Stimulated activated CD8-positive, alpha-beta memory T cell treated with anti-CD3 and anti-CD28 coated beads, Interleukin-4, amount 100 ng/mL, for 24 hours (primary cell): Measurements from ENCODE around the gene MORC1.
"Not testable (repeated sequence)": the region's sequence is repeated elsewhere in the genome, so short reads cannot be mapped to it uniquely, and the experiment has no call there.

Experiments used
- DNase-seq: peaks from one replicate; pipeline ENCODE4 v3.0.0-alpha.2; 2020; ENCODE audit warnings: low read depth

MORC1 gene, protein sequence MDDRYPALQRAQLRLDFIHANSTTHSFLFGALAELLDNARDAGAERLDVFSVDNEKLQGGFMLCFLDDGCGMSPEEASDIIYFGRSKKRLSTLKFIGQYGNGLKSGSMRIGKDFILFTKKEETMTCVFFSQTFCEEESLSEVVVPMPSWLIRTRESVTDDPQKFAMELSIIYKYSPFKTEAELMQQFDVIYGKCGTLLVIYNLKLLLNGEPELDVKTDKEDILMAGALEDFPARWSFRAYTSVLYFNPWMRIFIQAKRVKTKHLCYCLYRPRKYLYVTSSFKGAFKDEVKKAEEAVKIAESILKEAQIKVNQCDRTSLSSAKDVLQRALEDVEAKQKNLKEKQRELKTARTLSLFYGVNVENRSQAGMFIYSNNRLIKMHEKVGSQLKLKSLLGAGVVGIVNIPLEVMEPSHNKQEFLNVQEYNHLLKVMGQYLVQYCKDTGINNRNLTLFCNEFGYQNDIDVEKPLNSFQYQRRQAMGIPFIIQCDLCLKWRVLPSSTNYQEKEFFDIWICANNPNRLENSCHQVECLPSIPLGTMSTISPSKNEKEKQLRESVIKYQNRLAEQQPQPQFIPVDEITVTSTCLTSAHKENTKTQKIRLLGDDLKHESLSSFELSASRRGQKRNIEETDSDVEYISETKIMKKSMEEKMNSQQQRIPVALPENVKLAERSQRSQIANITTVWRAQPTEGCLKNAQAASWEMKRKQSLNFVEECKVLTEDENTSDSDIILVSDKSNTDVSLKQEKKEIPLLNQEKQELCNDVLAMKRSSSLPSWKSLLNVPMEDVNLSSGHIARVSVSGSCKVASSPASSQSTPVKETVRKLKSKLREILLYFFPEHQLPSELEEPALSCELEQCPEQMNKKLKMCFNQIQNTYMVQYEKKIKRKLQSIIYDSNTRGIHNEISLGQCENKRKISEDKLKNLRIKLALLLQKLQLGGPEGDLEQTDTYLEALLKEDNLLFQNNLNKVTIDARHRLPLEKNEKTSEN

DNA sequence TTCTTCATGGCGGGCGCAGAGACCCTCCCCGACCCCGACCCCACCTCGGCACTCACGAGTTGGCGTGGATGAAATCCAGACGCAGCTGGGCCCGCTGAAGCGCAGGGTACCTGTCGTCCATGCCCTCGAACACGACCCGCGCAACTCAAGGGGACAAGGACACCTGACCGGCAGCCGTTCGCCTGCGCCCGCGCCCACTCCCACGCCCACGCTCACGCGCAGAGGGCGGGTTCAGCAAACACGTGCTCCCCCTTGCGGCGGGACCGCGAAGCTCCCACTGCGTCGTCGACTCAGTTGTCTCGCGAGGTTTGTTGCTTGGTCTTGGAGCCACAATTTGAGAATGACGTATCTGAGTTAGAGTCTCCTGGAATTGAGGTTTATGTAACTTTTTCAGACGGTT, at the start of gene MORC1:
TSS of gene MORC1 (minus strand) at position 196 of the 400 bp plus-strand sequence. CDS start at position 121, 75 bp downstream.
- no peak for DNase-seq

DNA sequence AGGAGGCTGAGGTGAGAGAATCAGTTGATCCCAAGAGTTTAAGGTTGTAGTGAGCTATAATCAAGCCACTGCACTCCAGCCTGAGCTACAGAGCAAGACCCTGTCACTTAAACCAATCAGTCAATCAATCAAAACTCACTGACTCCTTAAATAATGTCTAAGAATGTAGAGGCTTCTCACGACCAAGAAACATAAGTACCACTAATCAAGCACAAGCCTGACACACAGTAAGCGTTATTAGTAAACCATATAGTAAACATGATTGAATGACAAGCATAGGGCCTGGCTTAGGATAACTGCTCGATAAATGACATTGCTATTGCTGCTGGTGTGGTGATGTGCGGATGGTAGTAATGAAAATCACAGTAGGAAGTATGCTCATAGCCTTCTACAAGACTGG, 48.0 kb upstream of the MORC1 start:
- no peak for DNase-seq

DNA sequence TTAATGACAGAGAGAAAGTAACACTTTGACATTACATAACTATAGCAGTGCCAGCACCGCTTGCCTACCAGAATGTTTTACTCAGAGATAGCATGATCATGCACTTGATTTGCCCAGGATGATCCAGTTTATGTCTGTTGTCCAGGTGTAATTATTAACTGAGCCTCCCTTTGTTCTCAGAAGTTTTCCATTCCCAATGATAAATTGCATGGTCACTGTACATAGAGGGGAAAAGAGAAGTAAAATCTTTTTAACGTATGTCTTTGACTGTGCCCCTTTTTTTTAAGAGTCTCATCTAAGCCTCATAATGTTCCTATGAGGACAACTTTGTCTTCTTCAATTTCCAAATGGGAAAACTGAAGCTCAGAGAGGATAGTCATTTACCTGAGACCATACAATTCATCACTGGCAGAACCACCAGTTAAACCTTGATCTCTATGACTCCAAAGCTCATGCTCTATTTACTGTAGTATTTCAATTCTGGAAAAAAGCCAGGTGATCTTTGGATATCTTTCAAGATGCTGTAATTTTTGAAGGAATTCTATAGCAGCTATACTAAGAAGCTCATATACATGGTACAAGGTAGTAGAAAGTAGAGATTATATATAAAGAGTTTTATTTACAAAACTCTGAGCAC, 43.7 kb upstream of the MORC1 start:
- DNase-seq = no peak

DNA sequence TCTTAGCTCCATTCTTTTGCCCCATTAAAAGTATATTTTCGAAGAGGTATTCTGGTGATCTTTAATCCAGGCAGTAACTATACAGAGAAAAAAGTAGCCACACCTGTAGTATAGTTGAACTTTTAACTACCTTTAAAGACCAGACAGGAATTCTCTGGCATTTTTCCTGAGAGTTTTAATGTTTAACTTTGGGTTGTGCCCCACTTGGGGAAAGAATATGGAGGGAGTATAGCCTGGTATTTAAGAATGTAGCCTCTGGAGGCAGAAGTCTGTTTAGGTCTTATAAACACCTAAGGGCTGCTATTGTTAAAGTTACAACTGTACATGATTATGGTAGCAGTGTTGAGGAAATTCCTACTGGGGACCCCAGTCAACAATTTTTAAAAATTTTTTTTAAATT, 37.9 kb upstream of the MORC1 start:
- DNase-seq = no peak

DNA sequence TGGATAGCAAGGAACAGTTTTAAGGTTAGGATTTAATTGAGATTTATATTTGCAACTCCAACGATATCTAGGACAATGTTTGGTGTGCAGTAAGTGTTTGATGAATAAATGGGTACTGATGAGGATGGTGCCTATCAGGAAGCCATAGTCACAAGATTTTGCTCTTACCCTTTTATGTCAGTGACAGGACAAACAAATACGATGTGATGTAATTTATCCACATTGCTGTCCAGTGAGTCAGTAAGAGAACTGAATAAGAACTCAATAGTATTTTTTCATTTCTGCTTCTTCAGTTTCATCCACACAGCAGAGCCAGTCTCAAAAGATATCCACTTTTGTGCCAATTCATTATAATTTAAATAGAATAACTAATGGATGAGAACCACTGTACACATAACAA, 37.0 kb upstream of the MORC1 start:
- DNase-seq = no peak

DNA sequence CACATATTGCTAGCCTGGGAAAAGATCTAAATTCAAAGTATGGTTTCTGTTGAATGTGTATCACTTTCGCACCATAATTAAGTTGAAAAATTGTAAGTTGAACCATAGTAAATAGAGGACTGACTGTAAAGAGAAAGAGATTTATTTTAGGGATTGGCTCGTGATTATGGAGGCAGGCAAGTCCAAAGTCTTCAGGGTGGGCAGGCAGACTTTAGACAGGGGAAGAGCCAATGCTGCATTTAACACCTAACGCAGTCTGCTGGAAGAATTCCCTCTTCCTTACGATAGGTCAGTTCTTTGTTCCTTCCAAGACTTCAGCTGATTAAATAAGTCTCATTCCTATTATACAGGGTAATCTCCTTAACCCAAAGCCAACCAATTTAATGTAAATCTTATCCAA, 34.4 kb upstream of the MORC1 start:
- no peak for DNase-seq

DNA sequence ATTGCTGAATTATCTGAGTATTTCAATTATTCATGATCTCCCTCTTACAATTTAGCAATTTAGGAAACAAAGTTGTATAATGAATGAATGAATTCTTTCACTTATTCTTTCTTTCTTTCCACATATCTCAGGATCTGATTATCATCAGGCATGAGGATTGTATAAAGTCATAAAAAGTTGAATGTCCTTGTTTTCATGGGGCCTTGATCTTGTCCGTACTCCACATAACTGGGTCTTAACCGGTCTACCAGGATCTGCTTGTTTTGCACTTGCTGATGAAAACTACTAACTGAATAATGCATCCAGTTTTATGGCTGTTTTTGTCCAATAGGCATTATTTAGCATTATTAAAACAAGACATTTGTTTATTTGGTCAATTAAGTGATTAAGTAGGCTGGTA, 31.1 kb upstream of the MORC1 start:
- no peak for DNase-seq

DNA sequence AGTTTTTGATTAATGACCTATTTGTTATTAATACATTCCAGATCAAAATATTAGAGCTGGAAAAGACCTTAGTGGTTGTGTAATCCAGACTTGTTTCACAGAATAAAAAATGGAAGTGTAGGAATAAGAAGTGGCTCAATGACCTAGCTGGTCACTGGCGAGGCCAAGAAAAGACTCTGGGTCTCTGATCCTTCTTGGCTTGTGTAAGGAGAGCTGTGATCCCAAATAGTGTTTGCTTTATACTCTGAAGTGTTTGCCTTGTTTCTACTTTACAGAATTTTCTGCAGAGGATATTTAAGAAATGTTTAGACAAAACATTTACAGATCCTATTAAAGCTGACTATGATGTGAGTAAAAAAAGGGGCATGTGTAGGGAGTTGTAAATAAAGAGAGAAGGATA, 25.7 kb upstream of the MORC1 start:
- DNase-seq = no peak

DNA sequence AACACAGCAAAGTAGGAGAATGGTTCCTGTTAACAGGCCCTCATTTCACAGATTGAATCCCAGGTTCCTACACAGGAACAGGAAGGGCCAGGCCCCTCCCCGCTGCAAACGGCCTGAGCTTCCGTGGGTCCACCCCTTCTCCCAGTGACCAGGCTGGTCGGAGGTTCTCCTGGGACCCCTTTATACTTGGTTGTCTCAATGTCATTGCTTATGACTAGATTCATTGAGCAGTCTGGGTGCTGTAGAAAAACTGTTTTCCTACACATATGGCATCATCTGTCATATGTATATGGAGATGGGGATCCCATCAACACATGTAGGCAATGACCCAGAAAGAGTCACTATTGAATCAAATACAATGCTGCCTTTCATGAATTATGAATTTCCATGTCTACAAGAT, 22.4 kb upstream of the MORC1 start:
- no peak for DNase-seq

DNA sequence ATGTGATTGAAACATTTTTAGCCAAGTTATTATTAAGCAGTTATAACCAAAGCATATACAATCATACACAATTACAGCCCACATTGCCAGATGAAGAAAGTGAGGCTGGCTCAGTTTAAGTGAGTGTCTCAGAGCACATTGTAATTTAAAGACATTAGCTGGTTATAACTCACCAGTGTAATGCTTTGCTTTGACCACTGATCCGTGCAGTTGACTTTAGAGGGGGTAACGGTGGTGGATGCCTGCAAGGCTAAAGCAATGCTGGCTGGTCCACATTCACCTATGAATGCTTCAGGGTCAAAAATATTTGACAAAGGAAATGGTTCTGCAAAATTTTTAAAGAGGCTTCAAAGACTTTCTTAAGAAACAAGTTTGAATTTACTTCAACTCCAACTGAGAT, 19.8 kb upstream of the MORC1 start:
- no peak for DNase-seq

DNA sequence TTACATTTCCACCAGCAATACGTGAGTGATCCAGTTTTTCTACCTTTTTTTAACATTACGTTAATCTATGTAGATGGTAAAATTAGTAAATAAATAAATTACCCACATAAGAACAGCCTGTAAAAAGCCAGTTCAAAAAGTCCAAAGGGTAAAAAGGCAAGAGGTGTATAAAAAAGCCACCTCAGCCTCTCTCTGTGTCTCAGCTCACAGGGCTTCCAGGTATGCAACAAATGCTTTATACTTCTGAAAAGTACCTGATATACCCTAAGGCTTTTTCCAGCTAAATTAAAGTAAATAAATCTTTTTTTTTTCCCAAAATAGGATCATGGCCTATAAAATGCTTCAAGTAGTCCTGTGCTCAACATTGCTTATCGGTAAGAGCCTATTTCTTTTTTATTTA, 18.6 kb upstream of the MORC1 start, which contains the start of gene C3orf85:
TSS of gene C3orf85 (plus strand) at position 197 of the 400 bp plus-strand sequence. CDS start at position 326, 129 bp downstream.
- DNase-seq = no peak

DNA sequence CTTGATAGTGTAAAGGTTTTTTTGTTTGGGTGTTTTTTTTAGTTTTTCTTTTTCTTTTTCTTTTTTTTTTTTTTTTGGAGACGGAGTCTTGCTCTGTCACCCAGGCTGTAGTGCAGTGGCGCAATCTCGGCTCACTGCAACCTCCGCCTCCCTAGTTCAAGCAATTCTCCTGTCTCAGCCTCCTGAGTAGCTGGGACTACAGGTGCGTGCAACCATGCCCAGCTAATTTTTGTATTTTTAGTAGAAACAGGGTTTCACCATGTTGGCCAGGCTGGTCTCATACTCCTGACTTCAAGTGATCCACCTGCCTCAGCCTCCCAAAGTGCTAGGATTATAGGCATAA, 15.5 kb upstream of the MORC1 start:
- not testable (repeated sequence) for DNase-seq

DNA sequence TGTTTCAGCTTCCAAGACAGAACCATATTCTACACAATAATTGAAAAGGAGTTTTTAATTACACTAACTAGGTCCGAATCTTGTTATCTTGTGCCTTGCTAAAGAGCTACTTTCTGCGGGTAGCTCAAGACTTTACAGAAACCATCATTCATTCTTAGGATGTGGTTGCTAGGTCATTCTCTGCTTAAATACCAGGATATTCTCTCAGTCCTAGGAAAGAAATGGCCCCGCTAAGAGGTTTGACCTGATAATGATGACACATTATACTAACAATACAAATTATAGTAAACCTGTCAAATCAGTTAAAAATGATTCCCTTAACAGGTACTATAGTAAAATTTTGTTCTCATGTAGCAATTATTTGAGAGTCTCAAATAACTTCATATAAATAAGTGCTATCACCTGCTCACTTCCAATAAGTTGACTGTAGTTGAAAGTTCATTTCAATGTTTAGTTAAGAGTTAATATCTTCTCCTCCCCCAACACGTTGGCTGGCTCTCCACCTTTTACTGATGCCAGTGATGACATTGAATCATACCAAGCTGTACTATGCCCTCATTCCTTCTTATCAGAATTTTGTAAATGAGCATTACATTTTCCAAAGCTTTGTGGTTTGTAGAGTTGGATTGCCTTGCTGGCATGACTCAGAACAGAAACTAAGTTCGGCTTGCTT, 15.0 kb upstream of the MORC1 start:
- no peak for DNase-seq

DNA sequence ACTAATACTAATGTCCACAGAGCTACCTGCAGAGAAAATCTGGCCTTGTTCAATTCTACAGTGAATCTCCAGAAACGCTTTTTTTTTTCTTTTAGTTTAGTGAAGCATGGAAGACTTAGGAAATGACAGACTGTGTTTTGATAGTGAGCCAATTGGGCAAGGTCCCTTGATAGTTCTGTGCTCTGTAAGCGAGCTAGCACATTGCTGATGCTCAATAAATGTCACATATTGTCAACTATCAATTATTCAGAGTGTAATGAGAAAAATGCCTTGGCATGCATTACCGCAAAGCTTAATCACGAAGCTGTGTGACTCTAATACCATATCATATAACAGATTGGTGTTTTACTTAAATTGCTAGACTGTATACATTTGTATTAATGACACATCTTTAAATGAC, 13.3 kb upstream of the MORC1 start:
- no peak for DNase-seq

DNA sequence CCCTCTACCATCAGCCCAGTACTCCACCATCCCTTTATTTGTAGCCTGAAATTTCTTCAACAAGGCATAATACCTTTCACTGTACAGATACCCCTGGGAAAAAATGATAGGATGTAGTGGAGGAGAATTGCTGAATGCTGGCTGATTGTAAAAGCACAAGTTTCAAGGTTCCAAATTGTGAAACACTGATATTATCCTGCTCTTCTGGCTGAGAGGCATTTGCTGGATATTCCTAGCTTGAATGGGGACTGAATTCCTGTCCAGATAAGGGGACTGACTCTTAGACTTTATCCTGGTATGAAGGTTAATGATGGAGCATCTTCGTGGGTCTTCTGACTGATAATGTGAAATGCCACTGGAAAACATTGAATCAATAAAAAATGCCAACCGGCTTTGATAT, 9.6 kb upstream of the MORC1 start:
- no peak for DNase-seq

DNA sequence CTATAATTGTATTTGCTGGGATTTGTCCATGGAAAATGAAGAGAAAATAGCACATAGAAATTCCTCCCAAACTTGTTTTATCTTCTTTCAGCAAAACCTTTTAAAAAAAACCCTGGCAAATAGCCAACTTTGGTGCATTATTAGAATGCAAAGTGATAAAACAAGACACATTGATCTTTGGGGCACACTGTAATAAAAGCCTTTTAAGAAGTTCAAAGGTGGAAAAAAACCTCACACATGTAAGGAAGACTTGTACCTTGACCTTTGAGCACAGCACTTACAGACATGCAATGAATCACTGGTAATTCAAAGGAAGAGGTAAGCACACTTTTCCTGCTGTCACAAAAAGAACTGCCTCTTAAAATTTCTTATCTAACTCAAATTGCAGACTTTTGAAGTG, 8.0 kb upstream of the MORC1 start:
- no peak for DNase-seq

DNA sequence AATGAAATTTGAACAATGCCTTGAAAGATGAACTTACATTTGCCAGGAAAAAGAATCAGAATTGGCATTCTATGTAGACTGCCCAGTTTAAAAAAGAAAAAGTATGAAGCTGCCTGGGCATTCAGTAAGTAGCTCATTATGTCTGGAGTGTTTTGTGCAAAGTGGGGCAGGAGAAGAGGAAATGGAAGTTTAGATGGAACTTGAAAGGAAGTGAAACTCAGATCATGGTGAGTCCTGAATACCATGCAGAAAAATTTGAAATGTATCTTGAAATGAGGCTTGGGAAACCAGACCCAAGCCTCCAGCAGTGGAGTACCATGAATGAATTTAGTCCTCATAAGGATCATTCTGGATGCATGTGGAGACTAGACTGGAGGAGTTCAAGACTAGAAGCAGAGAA, 4.8 kb upstream of the MORC1 start:
- DNase-seq = no peak

DNA sequence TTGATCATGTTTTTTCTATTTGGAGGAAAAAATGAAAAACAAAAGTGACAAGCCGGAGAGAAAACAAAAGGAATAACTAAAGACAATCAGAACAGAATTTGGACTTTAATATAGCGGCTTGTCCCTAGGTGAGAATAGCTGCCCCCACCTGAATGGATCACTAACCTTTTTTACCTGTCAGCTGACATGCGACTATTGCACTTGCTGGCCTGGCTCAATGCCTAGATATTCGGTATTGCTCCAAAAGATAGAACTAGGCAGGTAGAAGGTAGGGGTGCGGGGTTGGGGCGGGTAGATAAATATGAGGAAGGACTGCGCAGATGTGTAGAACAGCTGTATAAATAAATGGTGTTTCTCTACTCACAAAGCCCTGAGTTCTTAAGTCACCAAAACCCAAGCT, 650 bp upstream of the MORC1 start:
- DNase-seq = no peak

DNA sequence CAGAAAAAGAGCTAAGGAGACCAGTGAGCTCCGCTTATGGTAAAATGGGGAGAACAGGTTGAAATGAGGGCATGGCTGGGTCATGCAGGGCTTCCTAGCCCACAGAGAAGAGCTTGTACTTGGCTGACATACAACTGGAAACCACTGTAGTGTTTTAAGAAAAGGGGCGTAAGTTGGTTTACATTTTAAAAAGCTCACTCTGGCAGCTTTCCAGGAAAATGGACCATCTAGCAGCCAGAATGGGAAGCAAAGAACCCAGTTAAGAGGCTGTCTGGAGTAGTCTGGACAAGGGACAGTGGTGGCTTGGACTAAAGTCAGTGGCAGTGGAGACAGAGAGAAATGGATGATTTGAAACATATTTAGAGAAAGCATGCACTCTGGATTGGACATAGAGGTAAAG, 1.9 kb downstream of the MORC1 start:
- no peak for DNase-seq

DNA sequence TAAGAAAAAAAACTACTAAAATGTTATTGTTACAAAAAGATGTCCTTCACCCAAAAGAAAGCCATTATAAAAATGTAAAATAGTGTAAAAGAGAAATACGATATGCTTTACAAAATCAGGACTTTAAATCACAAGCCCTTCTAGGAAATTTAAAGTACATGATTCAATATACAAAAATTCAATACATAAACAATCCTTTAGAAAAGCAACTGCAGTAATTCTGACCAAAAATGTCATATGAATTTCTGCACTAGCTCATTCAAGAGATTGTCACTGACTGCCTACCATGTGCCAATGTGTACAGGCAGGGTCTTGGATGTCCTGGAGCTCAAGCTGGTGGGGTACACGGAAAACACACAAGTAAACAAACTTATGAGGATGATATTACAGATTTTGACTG, 2.5 kb downstream of the MORC1 start:
- DNase-seq = no peak

DNA sequence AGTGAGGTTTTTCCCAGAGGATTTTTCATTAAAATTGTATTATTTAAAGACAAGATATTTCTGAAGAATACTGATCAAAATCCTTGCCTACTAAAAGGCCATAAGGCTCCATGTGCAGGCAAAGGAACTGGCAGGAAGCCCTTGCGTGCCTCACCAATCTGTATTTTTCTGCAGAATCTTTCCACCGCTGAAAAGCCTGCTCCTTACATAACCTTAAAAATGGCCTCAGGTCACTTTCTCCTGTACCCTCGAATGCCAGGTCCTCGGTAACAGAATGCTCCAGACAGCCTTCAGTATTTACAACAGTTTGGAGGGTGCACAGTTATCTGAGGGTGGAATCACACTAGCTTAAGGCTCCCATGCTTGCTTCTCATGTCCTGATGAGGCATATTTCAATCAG, 3.2 kb downstream of the MORC1 start:
- no peak for DNase-seq
